ENCODE results near the gene ZNF215. TPM values are rescaled to one million over a fixed set of nuclear protein-coding genes. Genes with fewer than 3 reads are reported as not detected.

ZNF215 gene
- 2.5 and 4.0 TPM in 2 replicates for total RNA-seq

GRCh38 chr11:6926208-6927029 is at the start of gene ZNF215:
ZNF215 (plus strand) TSS chr11:6926426; CDS start chr11:6932273, 5,847 bp downstream.

DNA sequence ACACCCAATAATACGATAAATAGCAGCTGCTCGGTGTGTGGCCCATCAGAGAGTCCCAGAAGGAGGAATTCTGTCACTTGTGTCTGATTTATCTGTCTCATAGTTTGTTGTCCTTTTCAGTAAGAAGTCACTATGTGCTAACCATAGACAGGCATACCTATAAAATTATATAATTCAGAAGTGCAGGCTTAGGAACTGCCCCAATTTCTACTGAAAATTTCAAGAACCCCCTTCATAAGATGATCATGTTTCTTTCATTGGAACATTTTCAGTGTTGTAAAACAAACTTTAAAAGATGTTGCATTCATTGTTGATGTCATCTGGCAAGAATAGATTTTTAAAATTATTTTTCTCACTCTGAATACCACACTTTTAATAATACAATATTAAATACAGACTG is 33.8 kb upstream of the ZNF215 start, which contains the start of gene OR2D2:
Gene OR2D2, minus strand, starts transcription at position 101 of the 400 bp plus-strand sequence. Its CDS starts 0 bp downstream, at position 101.

GRCh38 chr11:6920702-6921101 is 5.5 kb upstream of the ZNF215 start, which contains the start of gene OR2D3:
OR2D3 (plus strand) TSS chr11:6921002; CDS start chr11:6921002, 0 bp downstream.

Other genes with a start within 250 kb of the ZNF215 start
- 85.9 and 111 TPM in 2 replicates for gene MRPL17, start 243.1 kb upstream of the ZNF215 start, total RNA-seq
- gene OR2AG2, start 154.4 kb upstream of the ZNF215 start, total RNA-seq = 0.13 and 0.19 TPM in 2 replicates
- not detected in 2 replicates for gene OR2AG1, start 143.4 kb upstream of the ZNF215 start, total RNA-seq
- 0.13 and 0.19 TPM in 2 replicates for gene OR6A2, start 126.7 kb upstream of the ZNF215 start, total RNA-seq
- not detected in 2 replicates for gene OR10A5, start 80.7 kb upstream of the ZNF215 start, total RNA-seq
- not detected in 2 replicates for gene OR10A2, start 63.4 kb upstream of the ZNF215 start, total RNA-seq
- not detected in 2 replicates for gene OR10A4, start 49.8 kb upstream of the ZNF215 start, total RNA-seq
- gene OR2D2, start 33.9 kb upstream of the ZNF215 start, total RNA-seq = 0.13 and 0.44 TPM in 2 replicates
- gene OR2D3, start 5.4 kb upstream of the ZNF215 start, total RNA-seq = not detected in 2 replicates
- gene ZNF214, start 93.9 kb downstream of the ZNF215 start, total RNA-seq = 4.7 and 4.8 TPM in 2 replicates
- 0.37 and 0.92 TPM in 2 replicates for gene NLRP14, start 94.1 kb downstream of the ZNF215 start, total RNA-seq
- gene RBMXL2, start 162.6 kb downstream of the ZNF215 start, total RNA-seq = 0.13 TPM in 1 of 2 replicates, not detected in the other